Testis (tissue), 2 donors: ENCODE measurements around the gene GTPBP4.

Experiments
- POLR2A ChIP-seq: fragments of 450-650 bp; IDR thresholded peaks from one replicate; pipeline ENCODE4 v1.6.1; 2017; ENCODE audit warnings: antibody characterized with exemption, mild to moderate bottlenecking, moderate library complexity
- TF ChIP-seq, protein P1 (sequence below), 3 experiments: fragments of 450-650 bp in 2 of 3; fragments of 200-600 bp in 1 of 3; sonication (generic) in 1 of 3; IDR thresholded peaks; one replicate each; pipeline ENCODE4 v1.5.1; 2016 to 2019; ENCODE audit warnings: antibody characterized with exemption in 3 of 3, mild to moderate bottlenecking in 2 of 3, moderate library complexity in 1 of 3

- TF ChIP-seq, protein P1, sequence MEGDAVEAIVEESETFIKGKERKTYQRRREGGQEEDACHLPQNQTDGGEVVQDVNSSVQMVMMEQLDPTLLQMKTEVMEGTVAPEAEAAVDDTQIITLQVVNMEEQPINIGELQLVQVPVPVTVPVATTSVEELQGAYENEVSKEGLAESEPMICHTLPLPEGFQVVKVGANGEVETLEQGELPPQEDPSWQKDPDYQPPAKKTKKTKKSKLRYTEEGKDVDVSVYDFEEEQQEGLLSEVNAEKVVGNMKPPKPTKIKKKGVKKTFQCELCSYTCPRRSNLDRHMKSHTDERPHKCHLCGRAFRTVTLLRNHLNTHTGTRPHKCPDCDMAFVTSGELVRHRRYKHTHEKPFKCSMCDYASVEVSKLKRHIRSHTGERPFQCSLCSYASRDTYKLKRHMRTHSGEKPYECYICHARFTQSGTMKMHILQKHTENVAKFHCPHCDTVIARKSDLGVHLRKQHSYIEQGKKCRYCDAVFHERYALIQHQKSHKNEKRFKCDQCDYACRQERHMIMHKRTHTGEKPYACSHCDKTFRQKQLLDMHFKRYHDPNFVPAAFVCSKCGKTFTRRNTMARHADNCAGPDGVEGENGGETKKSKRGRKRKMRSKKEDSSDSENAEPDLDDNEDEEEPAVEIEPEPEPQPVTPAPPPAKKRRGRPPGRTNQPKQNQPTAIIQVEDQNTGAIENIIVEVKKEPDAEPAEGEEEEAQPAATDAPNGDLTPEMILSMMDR (IDR thresholded peaks at IDR 0.05), result no peak
- peak; percentile 64 for TF ChIP-seq POLR2A
Measured at GRCh38 chr10:1048732-1049424, 60.6 kb downstream of the GTPBP4 start, which contains the start of gene IDI1.
